ENCODE results near the gene USP16.
"Not testable (repeated sequence)": the region's sequence is repeated elsewhere in the genome, so short reads cannot be mapped to it uniquely, and the experiment has no call there.

Gene USP16

GRCh38 chr21:29024474-29025327, at the start of gene USP16:
USP16 (plus strand) TSS chr21:29024668; CDS start chr21:29027914, 3,246 bp downstream.
- TF ChIP-seq CTCF (IDR thresholded peaks at IDR 0.05; ENCODE audit: insufficient read depth, missing control alignments): no peak
- DNase-seq (ENCODE audit: insufficient read length, low spot score) (peak; percentile 91), FAIRE-seq (no peak)

GRCh38 chr21:28975397-28975796, 49.1 kb upstream of the USP16 start:
- no peak for TF ChIP-seq CTCF (IDR thresholded peaks at IDR 0.05; ENCODE audit: insufficient read depth, missing control alignments)
- DNase-seq (ENCODE audit: insufficient read length, low spot score) (no peak), FAIRE-seq (peak; percentile 44)

GRCh38 chr21:28979092-28979491, 45.4 kb upstream of the USP16 start:
- TF ChIP-seq CTCF (IDR thresholded peaks at IDR 0.05; ENCODE audit: insufficient read depth, missing control alignments): no peak
- FAIRE-seq (no peak), DNase-seq (ENCODE audit: insufficient read length, low spot score) (no peak)

- no peak for TF ChIP-seq CTCF (IDR thresholded peaks at IDR 0.05; ENCODE audit: insufficient read depth, missing control alignments)
- FAIRE-seq: no peak
Measured at GRCh38 chr21:28982637-28983036, 41.8 kb upstream of the USP16 start.

GRCh38 chr21:28986677-28987076, 37.8 kb upstream of the USP16 start:
- DNase-seq (ENCODE audit: insufficient read length, low spot score) (no peak), FAIRE-seq (no peak)
- TF ChIP-seq CTCF (IDR thresholded peaks at IDR 0.05; ENCODE audit: insufficient read depth, missing control alignments): no peak

More at GRCh38 chr21:28982637-28983036, 41.8 kb upstream of the USP16 start:
- no peak for DNase-seq (ENCODE audit: insufficient read length, low spot score)

GRCh38 chr21:28988146-28988545, 36.3 kb upstream of the USP16 start:
- not testable (repeated sequence) for DNase-seq (ENCODE audit: insufficient read length, low spot score); FAIRE-seq

GRCh38 chr21:28991861-28992525, 32.5 kb upstream of the USP16 start:
- no peak for DNase-seq (ENCODE audit: insufficient read length, low spot score)
- no peak for TF ChIP-seq CTCF (IDR thresholded peaks at IDR 0.05; ENCODE audit: insufficient read depth, missing control alignments)
- no peak for FAIRE-seq
